BJ (cell line): ENCODE results near the gene ADAM30. TPM values are rescaled to one million over a fixed set of nuclear protein-coding genes. Genes with fewer than 3 reads are reported as not detected.

ENCODE experiments used
- CTCF ChIA-PET: fragments of 350-600 bp; formaldehyde crosslinking; extraction: SDS; loops from one replicate; lab custom pipeline; 2021; ENCODE audit warnings: antibody characterized with exemption, inconsistent platforms; lab: Yijun Ruan, JAX
- POLR2A ChIA-PET: fragments of 300-600 bp; sonication (Branson Sonifier 250); formaldehyde crosslinking; extraction: SDS; loops from one replicate; lab custom pipeline; 2021; ENCODE audit warnings: antibody characterized with exemption; lab: Charles Lee
- DNase-seq: peaks from one replicate; pipeline ENCODE4 v3.0.0-alpha.2; 2011; ENCODE audit warnings: low read depth
- H3K27me3 ChIP-seq: 2 replicates; pipeline ENCODE4 v1.6.0; 2011; ENCODE audit warnings: low read length; ENCODE audit not compliant: control insufficient read depth, insufficient read depth
- H3K36me3 ChIP-seq: 2 replicates; pipeline ENCODE4 v1.5.1; 2011; ENCODE audit warnings: low read length; ENCODE audit not compliant: control insufficient read depth, insufficient read depth
- H3K4me3 ChIP-seq: 2 replicates; pipeline ENCODE4 v1.5.1; 2011; ENCODE audit warnings: low read depth, mild to moderate bottlenecking, control low read depth, low read length
- polyA plus RNA-seq: library from polyadenylated mRNA; depleted of rRNA; stranded (reverse); fragments of >200 nt; gene quantifications from 2 replicates; pipeline ENCODE4 v1.2.3, GENCODE V29; 2011
- TF ChIP-seq, protein P1 (sequence below): IDR thresholded peaks from 2 replicates; pipeline ENCODE4 v1.5.1; 2011; ENCODE audit warnings: low read depth, mild to moderate bottlenecking, control low read depth, inconsistent platforms, low read length, moderate library complexity; ENCODE audit not compliant: insufficient read depth

ADAM30 gene
- polyA plus RNA-seq, 1 experiment, result not detected

DNA sequence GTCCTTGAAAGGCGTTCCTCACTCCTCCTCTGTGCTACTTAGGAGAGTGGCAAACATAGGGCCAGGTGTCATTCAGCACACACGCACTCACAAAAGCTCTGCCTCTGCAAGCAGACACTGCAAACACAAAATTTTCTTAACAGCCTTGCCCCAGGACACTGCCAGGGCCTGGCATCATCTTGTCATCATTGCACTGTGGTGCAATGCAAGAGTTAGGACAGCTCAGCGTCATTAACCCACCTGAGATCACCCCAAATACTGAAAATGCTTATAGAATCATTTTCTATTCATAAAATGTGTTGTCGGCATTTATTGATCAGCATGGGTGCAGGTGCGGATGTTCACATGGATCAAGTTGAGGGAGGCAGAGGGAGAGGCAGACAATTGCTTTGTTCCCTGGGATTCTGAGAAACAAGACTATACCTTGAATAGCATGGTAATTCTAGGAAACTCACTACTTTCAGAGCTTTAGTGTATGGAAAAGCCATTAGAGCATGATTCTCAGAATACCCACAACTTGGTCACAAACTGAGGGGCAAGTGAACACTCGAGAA lies 3.0 kb downstream of the ADAM30 start:
- no peak overlapping the region for H3K4me3 ChIP-seq
- POLR2A ChIA-PET, result no interaction called here
- H3K36me3 ChIP-seq, result no peaks in the 10 kb centered on the region
- DNase-seq, result no peak
- TF ChIP-seq, protein P1, sequence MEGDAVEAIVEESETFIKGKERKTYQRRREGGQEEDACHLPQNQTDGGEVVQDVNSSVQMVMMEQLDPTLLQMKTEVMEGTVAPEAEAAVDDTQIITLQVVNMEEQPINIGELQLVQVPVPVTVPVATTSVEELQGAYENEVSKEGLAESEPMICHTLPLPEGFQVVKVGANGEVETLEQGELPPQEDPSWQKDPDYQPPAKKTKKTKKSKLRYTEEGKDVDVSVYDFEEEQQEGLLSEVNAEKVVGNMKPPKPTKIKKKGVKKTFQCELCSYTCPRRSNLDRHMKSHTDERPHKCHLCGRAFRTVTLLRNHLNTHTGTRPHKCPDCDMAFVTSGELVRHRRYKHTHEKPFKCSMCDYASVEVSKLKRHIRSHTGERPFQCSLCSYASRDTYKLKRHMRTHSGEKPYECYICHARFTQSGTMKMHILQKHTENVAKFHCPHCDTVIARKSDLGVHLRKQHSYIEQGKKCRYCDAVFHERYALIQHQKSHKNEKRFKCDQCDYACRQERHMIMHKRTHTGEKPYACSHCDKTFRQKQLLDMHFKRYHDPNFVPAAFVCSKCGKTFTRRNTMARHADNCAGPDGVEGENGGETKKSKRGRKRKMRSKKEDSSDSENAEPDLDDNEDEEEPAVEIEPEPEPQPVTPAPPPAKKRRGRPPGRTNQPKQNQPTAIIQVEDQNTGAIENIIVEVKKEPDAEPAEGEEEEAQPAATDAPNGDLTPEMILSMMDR, result no peak
- no peaks in the 10 kb centered on the region; the same call in 1 of the 2 replicates for H3K27me3 ChIP-seq
- CTCF ChIA-PET, result interaction anchor here (1.0 to 1.6 kb wide), 2 partner anchors 14 to 84 kb away, joined by 3 to 4 read pairs; no protein-coding TSS in a partner anchor

DNA sequence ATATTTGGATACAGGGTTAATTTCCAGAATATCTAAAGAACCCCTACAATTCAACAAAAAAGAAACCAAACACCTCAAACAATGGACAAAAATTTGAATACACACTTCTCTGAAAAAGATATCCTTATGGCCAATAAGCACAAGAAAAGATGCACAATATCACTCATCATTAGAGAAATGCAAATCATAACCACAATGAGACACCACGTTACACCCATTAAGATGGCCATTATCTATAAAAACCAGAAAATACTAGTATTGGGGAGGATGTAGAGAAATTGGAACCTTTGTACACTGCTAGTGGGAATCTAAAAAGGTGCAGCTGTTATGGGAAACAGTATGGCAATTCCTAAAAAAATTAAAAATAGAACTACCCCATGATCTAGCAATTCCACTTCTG lies 4.9 kb downstream of the ADAM30 start:
- no peaks in the 10 kb centered on the region for H3K36me3 ChIP-seq
- DNase-seq, result no peak
- ChIA-PET POLR2A (no interaction called here), CTCF (interaction anchor here (1.1 kb wide), 1 partner anchor 8 kb away, joined by 5 read pairs; no protein-coding TSS in a partner anchor)
- H3K4me3 ChIP-seq, result no peak overlapping the region
- TF ChIP-seq, protein P1, result no peak
- no peaks in the 10 kb centered on the region for H3K27me3 ChIP-seq

DNA sequence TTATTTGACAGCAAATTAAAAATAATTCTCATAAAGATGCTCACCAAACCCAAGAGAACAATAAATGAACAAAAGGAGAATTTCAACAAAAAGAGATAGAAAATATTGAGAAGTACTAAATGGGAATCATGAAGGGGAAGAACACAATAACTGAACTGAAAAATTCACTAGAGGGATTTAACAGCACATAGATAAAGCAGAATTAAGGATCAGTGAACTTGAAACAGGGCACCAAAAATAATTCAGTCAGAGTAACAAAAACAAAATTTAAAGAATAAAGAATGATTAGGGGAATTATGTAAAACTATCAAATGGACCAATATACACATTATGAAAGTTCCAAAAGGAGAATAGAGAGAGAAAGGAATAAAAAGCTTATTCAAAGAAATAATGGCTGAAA lies 7.8 kb downstream of the ADAM30 start:
- peaks cover 2% of the 10 kb centered on the region; the same call in 1 of the 2 replicates for H3K27me3 ChIP-seq
- no peak overlapping the region for H3K4me3 ChIP-seq
- ChIA-PET CTCF (interaction anchor here (3.8 kb wide), 1 partner anchor 9 kb away, joined by 34 read pairs; the partner anchor contains the start of gene ADAM30), POLR2A (no interaction called here)
- H3K36me3 ChIP-seq, result no peaks in the 10 kb centered on the region
- no peak for DNase-seq
- TF ChIP-seq, protein P1, result no peak

DNA sequence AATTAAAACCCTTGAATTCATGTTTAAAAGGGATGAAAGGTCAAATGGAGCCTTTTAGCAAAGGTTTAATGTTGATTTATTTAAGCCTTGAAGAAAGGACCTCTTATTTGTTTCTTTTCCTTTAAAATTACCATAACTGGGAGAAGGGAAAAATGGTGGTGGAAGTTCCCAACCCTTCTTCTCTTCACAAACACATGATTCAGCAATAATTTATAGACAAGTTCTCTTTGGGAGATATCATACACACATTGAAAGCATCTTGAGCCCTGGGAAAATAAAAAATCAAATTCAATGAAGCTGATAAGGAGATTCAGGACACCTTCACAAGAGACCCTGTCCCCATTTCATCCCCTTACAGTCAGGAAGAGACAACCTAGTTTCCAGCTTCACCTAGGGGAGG lies 8.9 kb downstream of the ADAM30 start:
- Histone ChIP-seq H3K4me3 (no peak overlapping the region), H3K36me3 (no peaks in the 10 kb centered on the region), H3K27me3 (peaks cover 2% of the 10 kb centered on the region; the same call in 1 of the 2 replicates)
- ChIA-PET POLR2A (no interaction called here), CTCF (interaction anchor here (0.7 to 6.1 kb wide), 8 partner anchors 9 to 145 kb away, joined by 3 to 34 read pairs (median 3); partner anchors contain the start of gene ADAM30)
- DNase-seq, result no peak
- TF ChIP-seq, protein P1, result no peak

DNA sequence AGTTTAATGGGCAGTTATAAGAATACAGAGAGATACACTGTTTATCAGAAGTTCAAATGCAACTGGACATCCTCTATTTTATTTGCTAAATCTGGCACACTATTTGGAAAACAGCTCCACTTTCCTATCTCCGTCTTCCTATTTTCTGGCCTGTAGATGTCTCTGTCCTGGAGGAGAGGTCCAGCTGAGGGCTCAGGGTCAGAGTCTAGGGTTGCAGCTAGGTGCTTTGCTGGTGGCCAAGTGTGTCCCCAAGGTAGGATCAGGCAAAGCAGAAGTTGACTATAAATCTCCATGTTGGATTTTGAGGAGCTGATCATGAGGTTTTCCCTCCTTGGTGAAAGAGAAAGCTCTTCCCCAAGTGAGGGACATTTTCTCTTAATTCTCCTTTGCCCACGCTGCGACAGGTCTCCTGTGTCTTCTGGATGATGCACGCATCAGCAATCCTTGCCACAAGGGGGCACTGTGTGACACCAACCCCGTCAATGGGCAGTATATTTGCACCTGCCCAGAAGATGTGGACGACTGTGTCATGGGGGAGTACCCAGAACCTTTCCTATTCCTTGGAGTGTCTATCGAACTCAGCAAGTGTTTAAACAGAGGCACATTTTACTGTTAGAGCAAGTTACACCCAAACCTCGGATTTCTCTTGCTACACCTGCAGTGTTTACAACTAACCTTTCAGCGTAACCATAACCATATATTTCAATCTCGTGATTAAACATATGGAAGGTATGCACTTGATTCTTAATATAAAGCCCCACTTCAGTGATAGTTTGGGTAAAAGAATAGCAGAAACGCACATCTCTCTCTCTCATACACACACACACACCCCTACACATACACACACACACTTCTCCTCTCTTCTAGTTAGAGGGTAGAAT lies 10.2 kb downstream of the ADAM30 start:
- Histone ChIP-seq H3K27me3 (peaks cover 2% of the 10 kb centered on the region; the same call in 1 of the 2 replicates), H3K36me3 (no peaks in the 10 kb centered on the region), H3K4me3 (no peak overlapping the region)
- CTCF ChIA-PET, result interaction anchor here (0.7 to 6.1 kb wide), 14 partner anchors 8 to 144 kb away, joined by 3 to 34 read pairs (median 4); partner anchors contain the start of gene ADAM30
- POLR2A ChIA-PET, result no interaction called here
- TF ChIP-seq, protein P1, result peak; percentile 78
- DNase-seq, result no peak
